GM23338 (cell line): ENCODE results near the gene SRSF9. TPM values are rescaled to one million over a fixed set of nuclear protein-coding genes. Genes with fewer than 3 reads are reported as not detected.
A peak's percentile ranks its signal among the peaks of the same experiment; 100 is the strongest.

ENCODE experiments used
- ATAC-seq: fragments of 200-7000 bp; cut with Tn5 transposase; 3 replicates; pipeline ENCODE4 v1.9.1; 2020
- DNase-seq: peaks from one replicate; pipeline ENCODE4 v3.0.0-alpha.2; 2015; ENCODE audit warnings: low spot score
- H2AFZ ChIP-seq: fragments of 200-600 bp; sonication (generic); 2 replicates; pipeline ENCODE4 v1.8.0; 2016; ENCODE audit warnings: antibody characterized with exemption, mild to moderate bottlenecking, moderate library complexity
- H3F3A ChIP-seq: fragments of 200-600 bp; sonication (generic); replicated peaks from 2 replicates; pipeline ENCODE4 v1.8.0; 2017; ENCODE audit warnings: antibody characterized with exemption, mixed run types, low read depth
- H3K27ac ChIP-seq: fragments of 200-600 bp; sonication (generic); 2 replicates; pipeline ENCODE4 v1.6.1; 2016; ENCODE audit warnings: low read depth
- H3K27me3 ChIP-seq: fragments of 200-600 bp; sonication (generic); 2 replicates; pipeline ENCODE4 v1.8.0; 2016; ENCODE audit warnings: mild to moderate bottlenecking, mixed run types, moderate library complexity; ENCODE audit not compliant: insufficient read depth
- H3K36me3 ChIP-seq: fragments of 200-600 bp; sonication (generic); 2 replicates; pipeline ENCODE4 v1.8.0; 2016; ENCODE audit warnings: mild to moderate bottlenecking; ENCODE audit not compliant: insufficient read depth
- H3K4me1 ChIP-seq: fragments of 200-600 bp; sonication (generic); 2 replicates; pipeline ENCODE4 v1.8.0; 2016; ENCODE audit warnings: mild to moderate bottlenecking, moderate library complexity; ENCODE audit not compliant: insufficient read depth
- H3K4me2 ChIP-seq: fragments of 200-600 bp; sonication (generic); 2 replicates; pipeline ENCODE4 v1.7.1; 2017; ENCODE audit warnings: mixed run types
- H3K4me3 ChIP-seq: fragments of 200-600 bp; sonication (generic); 2 replicates; pipeline ENCODE4 v1.6.1; 2016; ENCODE audit warnings: mixed run types
- H3K79me2 ChIP-seq: fragments of 200-600 bp; sonication (generic); replicated peaks from 2 replicates; pipeline ENCODE4 v1.8.0; 2017; ENCODE audit warnings: mild to moderate bottlenecking; ENCODE audit not compliant: insufficient read depth
- H3K9me2 ChIP-seq: fragments of 200-600 bp; sonication (generic); 2 replicates; pipeline ENCODE4 v1.8.0; 2017; ENCODE audit not compliant: insufficient read depth
- H4K20me1 ChIP-seq: fragments of 200-600 bp; sonication (generic); replicated peaks from 2 replicates; pipeline ENCODE4 v1.8.0; 2017; ENCODE audit warnings: mild to moderate bottlenecking; ENCODE audit not compliant: insufficient read depth
- H3K27ac Mint-ChIP-seq: 2 replicates; pipeline ENCODE4 v1.8.0; 2020; ENCODE audit warnings: inconsistent platforms, mild to moderate bottlenecking, moderate library complexity, mixed read lengths
- H3K27me3 Mint-ChIP-seq: 3 replicates; pipeline ENCODE4 v1.8.0; 2022; ENCODE audit warnings: low read depth, mild to moderate bottlenecking, moderate library complexity, mixed read lengths, inconsistent platforms; ENCODE audit not compliant: insufficient read depth, poor library complexity
- H3K36me3 Mint-ChIP-seq: 3 replicates; pipeline ENCODE4 v1.8.0; 2021; ENCODE audit warnings: low read depth, mild to moderate bottlenecking, inconsistent platforms, moderate library complexity, mixed read lengths
- H3K4me1 Mint-ChIP-seq: 3 replicates; pipeline ENCODE4 v1.8.0; 2020; ENCODE audit warnings: mild to moderate bottlenecking, inconsistent platforms, mixed read lengths
- H3K4me3 Mint-ChIP-seq: 3 replicates; pipeline ENCODE4 v1.8.0; 2021; ENCODE audit warnings: moderate library complexity, mild to moderate bottlenecking, inconsistent platforms, mixed read lengths
- H3K9me3 Mint-ChIP-seq: 3 replicates; pipeline ENCODE4 v1.8.0; 2020; ENCODE audit warnings: moderate library complexity, mild to moderate bottlenecking, inconsistent platforms, mixed read lengths
- CREB1 ChIP-seq: fragments of 250-450 bp; sonication (Bioruptor Pico); IDR thresholded peaks from 2 replicates; pipeline ENCODE4 v1.5.0; 2020; ENCODE audit warnings: low read depth, mild to moderate bottlenecking, moderate library complexity
- CTCF ChIP-seq, 2 experiments: fragments of 200-600 bp in 1 of 2; sonication (generic) in 1 of 2; conservative IDR thresholded peaks; 2 replicates each; pipeline versions ENCODE4 v1.5.1 to v1.6.1; 2016 to 2017; ENCODE audit warnings: antibody characterized with exemption in 2 of 2, low read depth in 2 of 2, mild to moderate bottlenecking in 2 of 2, moderate library complexity in 1 of 2
- POLR2AphosphoS5 ChIP-seq: IDR thresholded peaks from 2 replicates; pipeline ENCODE4 v1.6.1; 2016; ENCODE audit warnings: antibody characterized with exemption, low read depth
- polyA plus RNA-seq: library from polyadenylated mRNA; unstranded; fragments of >200 nt; fragmentation: Nextera tagmentation; extraction: Ambion mirVana; gene quantifications from 2 replicates; pipeline ENCODE4 v1.2.1, GENCODE V29; 2016
- total RNA-seq: library from RNA; depleted of rRNA; stranded (reverse); fragments of >200 nt; shearing (Covaris generic); gene quantifications from 2 replicates; pipeline ENCODE4 v1.2.3, GENCODE V29; 2014

SRSF9 gene
- total and polyA plus RNA-seq, 2 experiments from 2014 or later: 250 to 481 TPM

GRCh38 chr12:120497524-120498150, 28.1 kb upstream of the SRSF9 start:
- H3K4me3 Mint-ChIP-seq: peak overlapping the region; percentile 97

DNA sequence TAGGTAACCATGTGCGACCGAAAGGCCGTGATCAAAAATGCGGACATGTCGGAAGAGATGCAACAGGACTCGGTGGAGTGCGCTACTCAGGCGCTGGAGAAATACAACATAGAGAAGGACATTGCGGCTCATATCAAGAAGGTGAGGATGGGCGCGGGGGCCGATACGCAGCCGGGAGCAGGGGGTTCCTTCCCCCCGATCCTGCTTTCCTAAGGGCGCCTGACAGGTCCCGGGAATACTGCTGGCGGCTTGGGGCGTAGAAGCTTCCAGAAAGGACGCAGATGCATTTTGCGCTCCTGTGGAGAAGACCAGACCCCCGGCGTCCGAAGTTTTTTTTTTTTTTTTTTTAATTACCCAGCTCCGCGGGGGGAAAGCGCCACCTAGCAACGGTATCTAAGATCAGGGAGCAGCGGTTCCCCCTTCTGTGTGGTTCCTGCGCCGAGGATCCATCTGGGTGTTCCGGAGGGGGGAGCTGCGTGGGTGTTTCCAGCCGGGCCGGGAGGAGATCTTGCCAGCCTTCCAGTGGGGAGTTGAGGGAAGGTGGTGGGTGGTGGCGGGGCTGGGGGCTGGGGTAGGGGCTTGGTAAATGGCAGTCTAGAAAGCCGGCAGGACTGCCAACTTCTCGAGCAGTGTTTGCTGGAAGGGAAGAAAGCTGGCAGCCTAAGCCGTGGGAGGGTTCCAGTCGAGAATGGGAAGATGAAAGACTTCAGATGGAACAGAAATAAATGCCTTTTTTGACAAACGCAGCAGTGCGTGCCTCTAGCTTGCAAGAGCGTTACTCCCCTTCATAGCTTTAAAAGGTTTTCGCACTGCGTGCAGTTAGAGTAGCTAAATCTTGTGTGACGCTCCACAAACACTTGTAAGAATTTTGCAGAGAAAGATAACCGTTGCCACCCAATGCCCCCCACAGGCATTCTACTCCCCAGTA, 27.1 kb upstream of the SRSF9 start:
- Histone ChIP-seq H3K36me3 (peaks cover 10% of the 10 kb centered on the region; the same call in 1 of the 2 replicates), H3F3A (peaks cover 20% of the 10 kb centered on the region), H3K4me3 (peak overlapping the region; percentile 98), H3K79me2 (peaks cover 23% of the 10 kb centered on the region), H3K27ac (peak overlapping the region; percentile 81), H3K27me3 (no peaks in the 10 kb centered on the region), H3K9me2 (no peaks in the 10 kb centered on the region), H2AFZ (0 out of 2 replicates have a peak overlapping the region, but pooled peaks have one; percentile 69), H4K20me1 (peaks cover 19% of the 10 kb centered on the region), H3K4me1 (peaks cover 14% of the 10 kb centered on the region; the same call in 1 of the 2 replicates), H3K4me2 (peak overlapping the region; percentile 99)
- peak in 1 of 2 experiments; percentile 36; a peak in 2 of 4 replicates for TF ChIP-seq CTCF (conservative IDR thresholded peaks at IDR 0.05; ENCODE audit: low read depth in 2 of 2)
- no peak for TF ChIP-seq CREB1 (CRISPR knock-in tag)
- Mint-ChIP-seq H3K27ac (peak overlapping the region; percentile 97), H3K9me3 (peaks cover 2% of the 10 kb centered on the region; the same call in 2 of the 3 replicates), H3K4me1 (peaks cover 21% of the 10 kb centered on the region), H3K27me3 (peaks cover 8% of the 10 kb centered on the region), H3K4me3 (peak overlapping the region; percentile 97), H3K36me3 (peaks cover 40% of the 10 kb centered on the region)
- ATAC-seq (peak; percentile 20), DNase-seq (peak; percentile 56)

More at GRCh38 chr12:120497524-120498150, 28.1 kb upstream of the SRSF9 start:
- no peak for DNase-seq
- Mint-ChIP-seq H3K4me1 (peaks cover 21% of the 10 kb centered on the region), H3K9me3 (peaks cover 2% of the 10 kb centered on the region; the same call in 2 of the 3 replicates), H3K27ac (no peak overlapping the region), H3K27me3 (peaks cover 10% of the 10 kb centered on the region), H3K36me3 (peaks cover 43% of the 10 kb centered on the region)
- H3K27me3 ChIP-seq: no peaks in the 10 kb centered on the region
- no peak for ATAC-seq
- H3K4me1 ChIP-seq: peaks cover 14% of the 10 kb centered on the region; the same call in 1 of the 2 replicates
- H3K4me3 ChIP-seq: peak overlapping the region; percentile 98
- no peak overlapping the region for H2AFZ ChIP-seq
- TF ChIP-seq CREB1 (CRISPR knock-in tag) (no peak), POLR2AphosphoS5 (0 out of 2 replicates have a peak, but pooled peaks have one; percentile 6)
- peak overlapping the region; percentile 99 for H3K4me2 ChIP-seq
- H3K36me3 ChIP-seq: peaks cover 10% of the 10 kb centered on the region; the same call in 1 of the 2 replicates
- H3K9me2 ChIP-seq: no peaks in the 10 kb centered on the region
- peak overlapping the region; percentile 67; the same call in 1 of the 2 replicates for H3K27ac ChIP-seq
- peaks cover 20% of the 10 kb centered on the region for H3F3A ChIP-seq
- H4K20me1 ChIP-seq: peaks cover 19% of the 10 kb centered on the region
- H3K79me2 ChIP-seq: peaks cover 23% of the 10 kb centered on the region
